ENCODE data around the gene DPEP3.
A peak's percentile ranks its signal among the peaks of the same experiment; 100 is the strongest.

Gene DPEP3

GRCh38 chr16:67967183-67967957, 12.9 kb downstream of the DPEP3 start:
- DNase-seq (ENCODE audit: low read depth) = peak; percentile 65

GRCh38 chr16:67966549-67967182, 13.6 kb downstream of the DPEP3 start:
- DNase-seq (ENCODE audit: low read depth) = peak; percentile 83

- DNase-seq (ENCODE audit: low read depth) = peak; percentile 32
These were observed 14.4 kb downstream of the DPEP3 start for GRCh38 chr16:67965668-67966548.

GRCh38 chr16:67964477-67965131, 15.7 kb downstream of the DPEP3 start:
- DNase-seq (ENCODE audit: low read depth) = no peak

- DNase-seq (ENCODE audit: low read depth) = no peak
These were observed 16.5 kb downstream of the DPEP3 start for GRCh38 chr16:67963662-67964321.

- no peak for DNase-seq (ENCODE audit: low read depth)
These were observed 17.0 kb downstream of the DPEP3 start for GRCh38 chr16:67963292-67963661.

GRCh38 chr16:67962135-67962534, 18.2 kb downstream of the DPEP3 start:
- no peak for DNase-seq (ENCODE audit: low read depth)

- no peak for DNase-seq (ENCODE audit: low read depth)
These were observed 18.7 kb downstream of the DPEP3 start for GRCh38 chr16:67961551-67961957.

- DNase-seq (ENCODE audit: low read depth) = peak; percentile 94
These were observed 20.6 kb downstream of the DPEP3 start for GRCh38 chr16:67959536-67960329.

GRCh38 chr16:67957622-67958021, 22.7 kb downstream of the DPEP3 start:
- no peak for DNase-seq (ENCODE audit: low read depth)

- no peak for DNase-seq (ENCODE audit: low read depth)
These were observed 25.7 kb downstream of the DPEP3 start for GRCh38 chr16:67954421-67955196.

GRCh38 chr16:67953641-67954375, 26.5 kb downstream of the DPEP3 start:
- DNase-seq (ENCODE audit: low read depth) = no peak

- DNase-seq (ENCODE audit: low read depth) = no peak
These were observed 28.8 kb downstream of the DPEP3 start for GRCh38 chr16:67951485-67951884.

- no peak for DNase-seq (ENCODE audit: low read depth)
These were observed 29.9 kb downstream of the DPEP3 start for GRCh38 chr16:67950335-67950843.

- no peak for DNase-seq (ENCODE audit: low read depth)
These were observed 30.7 kb downstream of the DPEP3 start for GRCh38 chr16:67949645-67950044.

GRCh38 chr16:67948015-67948414, 32.3 kb downstream of the DPEP3 start:
- no peak for DNase-seq (ENCODE audit: low read depth)

GRCh38 chr16:67946966-67947558, 33.2 kb downstream of the DPEP3 start:
- no peak for DNase-seq (ENCODE audit: low read depth)

GRCh38 chr16:67946128-67946569, 34.1 kb downstream of the DPEP3 start:
- no peak for DNase-seq (ENCODE audit: low read depth)
